OCI-LY7 (cell line): ENCODE results near the gene KCNC1. TPM values are rescaled to one million over a fixed set of nuclear protein-coding genes. Genes with fewer than 3 reads are reported as not detected.

ENCODE experiments used
- BruUV-seq: library from RNA; stranded (reverse); fragments of 400-500 nt; replicated peaks from 2 replicates; lab custom pipeline; 2021; lab: Mats Ljungman, UMichigan
- CTCF ChIA-PET: fragments of 300-600 bp; sonication (Branson Sonifier 250); formaldehyde crosslinking; loops from one replicate; lab custom pipeline; 2022; ENCODE audit warnings: antibody characterized with exemption; ENCODE audit not compliant: unreplicated experiment; lab: Charles Lee
- POLR2A ChIA-PET: fragments of 300-600 bp; sonication (Branson Sonifier 250); formaldehyde crosslinking; loops from one replicate; lab custom pipeline; 2022; ENCODE audit warnings: antibody characterized with exemption; lab: Charles Lee
- DNase-seq: peaks from one replicate; pipeline ENCODE4 v3.0.0-alpha.2; 2015; ENCODE audit warnings: low spot score
- H2AFZ ChIP-seq: fragments of 200-600 bp; sonication (generic), shearing (Covaris generic); 2 replicates; pipeline ENCODE4 v1.6.1; 2014; ENCODE audit warnings: mild to moderate bottlenecking, antibody characterized with exemption, low read length, moderate library complexity
- H3K27ac ChIP-seq: fragments of 200-600 bp; sonication (generic); 2 replicates; pipeline ENCODE4 v1.5.1; 2014; ENCODE audit warnings: mixed run types, low read depth, mild to moderate bottlenecking, moderate library complexity, low read length, inconsistent platforms; ENCODE audit not compliant: poor library complexity, severe bottlenecking
- H3K36me3 ChIP-seq: fragments of 200-600 bp; sonication (generic); 2 replicates; pipeline ENCODE4 v1.6.1; 2014; ENCODE audit warnings: mild to moderate bottlenecking, antibody characterized with exemption, low read length, moderate library complexity, mixed read lengths; ENCODE audit not compliant: insufficient read depth
- H3K4me1 ChIP-seq: fragments of 200-600 bp; sonication (generic); 2 replicates; pipeline ENCODE4 v1.5.1; 2014; ENCODE audit warnings: mild to moderate bottlenecking, low read length; ENCODE audit not compliant: insufficient read depth, poor library complexity, severe bottlenecking
- H3K4me2 ChIP-seq: fragments of 200-600 bp; sonication (generic); 2 replicates; pipeline ENCODE4 v1.6.1; 2014; ENCODE audit warnings: mild to moderate bottlenecking, low read length
- H3K4me3 ChIP-seq: fragments of 200-600 bp; sonication (generic); 2 replicates; pipeline ENCODE4 v1.5.1; 2014; ENCODE audit warnings: mild to moderate bottlenecking, low read depth, low read length; ENCODE audit not compliant: poor library complexity, severe bottlenecking
- H3K79me2 ChIP-seq: fragments of 200-600 bp; sonication (generic); 2 replicates; pipeline ENCODE4 v1.6.1; 2016; ENCODE audit warnings: low read depth, mild to moderate bottlenecking, low read length, moderate library complexity, mixed read lengths; ENCODE audit not compliant: insufficient read depth
- H3K9me2 ChIP-seq: fragments of 200-600 bp; sonication (generic); 2 replicates; pipeline ENCODE4 v1.6.1; 2016; ENCODE audit warnings: mild to moderate bottlenecking, low read length, mixed read lengths; ENCODE audit not compliant: insufficient read depth
- H3K9me3 ChIP-seq: fragments of 200-600 bp; sonication (generic); 2 replicates; pipeline ENCODE4 v1.6.1; 2014; ENCODE audit warnings: mild to moderate bottlenecking, mixed run types, low read length, mixed read lengths
- H4K20me1 ChIP-seq: fragments of 200-600 bp; sonication (generic); 2 replicates; pipeline ENCODE4 v1.6.1; 2014; ENCODE audit warnings: mild to moderate bottlenecking, antibody characterized with exemption, low read length, moderate library complexity, mixed read lengths; ENCODE audit not compliant: insufficient read depth
- CTCF ChIP-seq: fragments of 200-600 bp; sonication (generic); conservative IDR thresholded peaks from 2 replicates; pipeline ENCODE4 v1.5.1; 2014; ENCODE audit warnings: mild to moderate bottlenecking, antibody characterized with exemption, low read length, moderate library complexity, mixed read lengths
- EZH2phosphoT487 ChIP-seq: fragments of 200-600 bp; sonication (generic); IDR thresholded peaks from 2 replicates; pipeline ENCODE4 v1.6.1; 2018; ENCODE audit warnings: low read depth, borderline replicate concordance, mild to moderate bottlenecking, mixed run types, antibody characterized with exemption, low read length, moderate library complexity, mixed read lengths
- intact Hi-C: fragments of 100-400 bp; cut with micrococcal nuclease; formaldehyde crosslinking; loops from one replicate; pipeline ENCODE4 v1.10.0; 2022; ENCODE audit not compliant: unreplicated experiment
- total RNA-seq, 2 experiments: library from RNA; depleted of rRNA in 1 of 2; stranded (reverse); fragments of >200 nt in 1 of 2; shearing (Covaris generic) in 1 of 2; gene quantifications; 2 replicates each; pipeline ENCODE4 v1.2.3, GENCODE V29; 2014 to 2022

The KCNC1 gene
- total RNA-seq, 2 experiments from 2014 or later = not detected

- no TSS peak for BruUV-seq
- DNase-seq = no peak
- no peaks in the 10 kb centered on the region for H3K79me2 ChIP-seq
- no peaks in the 10 kb centered on the region for H3K9me3 ChIP-seq
- ChIA-PET CTCF (interaction anchor here (0.5 kb wide), 1 partner anchor 839 kb away, joined by 3 read pairs; no protein-coding TSS in a partner anchor), POLR2A (interaction anchor here (0.7 kb wide), 1 partner anchor 552 kb away, joined by 4 read pairs; no protein-coding TSS in a partner anchor)
- no peak overlapping the region for H3K4me2 ChIP-seq
- TF ChIP-seq EZH2phosphoT487 (no peak), CTCF (no peak)
- intact Hi-C loops = no loop called here
- no peaks in the 10 kb centered on the region for H3K4me1 ChIP-seq
- H3K4me3 ChIP-seq = no peak overlapping the region
- H3K36me3 ChIP-seq = no peaks in the 10 kb centered on the region
- no peak overlapping the region for H3K27ac ChIP-seq
- no peaks in the 10 kb centered on the region for H4K20me1 ChIP-seq
- no peaks in the 10 kb centered on the region for H3K9me2 ChIP-seq
- H2AFZ ChIP-seq = no peak overlapping the region
Observed at GRCh38 chr11:17742019-17742418, 7.4 kb downstream of the KCNC1 start.

GRCh38 chr11:17743026-17743807, 8.6 kb downstream of the KCNC1 start:
- DNase-seq = no peak
- H3K9me2 ChIP-seq = no peaks in the 10 kb centered on the region
- no peaks in the 10 kb centered on the region for H3K79me2 ChIP-seq
- no peaks in the 10 kb centered on the region for H3K4me1 ChIP-seq
- ChIA-PET CTCF (no interaction called here), POLR2A (no interaction called here)
- H3K9me3 ChIP-seq = no peaks in the 10 kb centered on the region
- no peaks in the 10 kb centered on the region for H4K20me1 ChIP-seq
- BruUV-seq = no TSS peak
- H3K4me2 ChIP-seq = no peak overlapping the region
- H3K4me3 ChIP-seq = no peak overlapping the region
- no peak overlapping the region for H2AFZ ChIP-seq
- H3K36me3 ChIP-seq = no peaks in the 10 kb centered on the region
- no peak for TF ChIP-seq CTCF
- TF ChIP-seq EZH2phosphoT487 = no peak
- intact Hi-C loops = no loop called here
- H3K27ac ChIP-seq = no peak overlapping the region

- no TSS peak for BruUV-seq
Observed at GRCh38 chr11:17743808-17744119, 9.2 kb downstream of the KCNC1 start.

More at GRCh38 chr11:17743808-17744119, 9.2 kb downstream of the KCNC1 start:
- no peak for DNase-seq
- ChIA-PET POLR2A (interaction anchor here (0.6 kb wide), 1 partner anchor 639 kb away, joined by 3 read pairs; no protein-coding TSS in a partner anchor), CTCF (no interaction called here)
- H3K36me3 ChIP-seq = no peaks in the 10 kb centered on the region
- no peaks in the 10 kb centered on the region for H3K79me2 ChIP-seq
- no peaks in the 10 kb centered on the region for H3K9me2 ChIP-seq
- H3K9me3 ChIP-seq = no peaks in the 10 kb centered on the region
- no peaks in the 10 kb centered on the region for H4K20me1 ChIP-seq
- no peak overlapping the region for H3K4me2 ChIP-seq
- no peak overlapping the region for H3K27ac ChIP-seq
- H2AFZ ChIP-seq = no peak overlapping the region
- intact Hi-C loops = no loop called here
- no peak overlapping the region for H3K4me3 ChIP-seq
- TF ChIP-seq CTCF = no peak
- TF ChIP-seq EZH2phosphoT487 = no peak
- H3K4me1 ChIP-seq = no peaks in the 10 kb centered on the region
